Tibial artery (tissue), 4 donors: ENCODE results near the gene UTS2.

ENCODE experiments used
- DNase-seq, 2 donors: peaks; one replicate each; pipeline ENCODE4 v3.0.0-alpha.2; 2019
- H3K27ac ChIP-seq, 2 donors: fragments of 200-600 bp; sonication (generic) in 1 of 2; 1 replicate in 1 of 2; 2 replicates in 1 of 2; pipeline ENCODE4 v1.5.1; 2018 to 2019; ENCODE audit warnings: mild to moderate bottlenecking in 1 of 2
- H3K27me3 ChIP-seq, 2 donors: fragments of 200-600 bp; sonication (generic) in 1 of 2; one replicate each; pipeline versions ENCODE4 v1.5.1 to v1.6.0; 2016 to 2019
- H3K36me3 ChIP-seq, 3 donors: fragments of 200-600 bp; sonication (generic) in 2 of 3; one replicate each; pipeline ENCODE4 v1.5.1; 2016 to 2019; ENCODE audit warnings: mild to moderate bottlenecking in 2 of 3
- H3K4me1 ChIP-seq, 4 donors: fragments of 200-600 bp; sonication (generic) in 2 of 4; 1 replicate in 3 of 4; 2 replicates in 1 of 4; pipeline ENCODE4 v1.5.1; 2016 to 2019
- H3K4me3 ChIP-seq, 2 donors: fragments of 200-600 bp; sonication (generic) in 1 of 2; 1 replicate in 1 of 2; 2 replicates in 1 of 2; pipeline ENCODE4 v1.5.1; 2018 to 2019; ENCODE audit warnings: mild to moderate bottlenecking in 2 of 2
- H3K9me3 ChIP-seq, 3 donors: fragments of 200-600 bp; sonication (generic) in 1 of 3; one replicate each; pipeline ENCODE4 v1.5.1; 2016 to 2019
- CTCF ChIP-seq, 2 experiments: fragments of 200-600 bp in 1 of 2; fragments of 450-650 bp in 1 of 2; IDR thresholded peaks; one replicate each; pipeline ENCODE4 v1.5.1; 2017 to 2019; ENCODE audit warnings: antibody characterized with exemption in 2 of 2, mild to moderate bottlenecking in 1 of 2, moderate library complexity in 1 of 2
- intact Hi-C: fragments of 100-400 bp; cut with DNase I; formaldehyde crosslinking; loops from one replicate; pipeline ENCODE4 v1.15.0; 2023; ENCODE audit warnings: low total_unique reads

UTS2 gene

GRCh38 chr1:7891804-7892203 lies 38.9 kb upstream of the UTS2 start:
- TF ChIP-seq CTCF (IDR thresholded peaks at IDR 0.05), result no peak
- no peaks in the 10 kb centered on the region for H3K9me3 ChIP-seq
- DNase-seq, result no peak
- H3K27ac ChIP-seq, result no peak overlapping the region
- H3K36me3 ChIP-seq, result no peaks in the 10 kb centered on the region
- peaks cover 0 to 21% of the 10 kb centered on the region in 2 donors for H3K27me3 ChIP-seq
- H3K4me3 ChIP-seq, result no peak overlapping the region
- H3K4me1 ChIP-seq, result peaks cover 0 to 18% (median 13%) of the 10 kb centered on the region in 4 donors
- intact Hi-C loops, result no loop called here

GRCh38 chr1:7890853-7891252 lies 38.0 kb upstream of the UTS2 start:
- Histone ChIP-seq H3K27me3 (peaks cover 0 to 25% of the 10 kb centered on the region in 2 donors), H3K36me3 (no peaks in the 10 kb centered on the region), H3K9me3 (no peaks in the 10 kb centered on the region), H3K4me3 (no peak overlapping the region), H3K4me1 (peaks cover 0 to 18% (median 13%) of the 10 kb centered on the region in 4 donors), H3K27ac (no peak overlapping the region)
- DNase-seq, result no peak
- intact Hi-C loops, result no loop called here
- TF ChIP-seq CTCF (IDR thresholded peaks at IDR 0.05), result no peak

- Histone ChIP-seq H3K27me3 (peaks cover 0 to 29% of the 10 kb centered on the region in 2 donors), H3K27ac (no peak overlapping the region), H3K36me3 (no peaks in the 10 kb centered on the region), H3K4me3 (no peak overlapping the region), H3K4me1 (peaks cover 0 to 4% (median 2%) of the 10 kb centered on the region in 4 donors), H3K9me3 (no peaks in the 10 kb centered on the region)
- intact Hi-C loops, result no loop called here
- no peak for DNase-seq
- TF ChIP-seq CTCF (IDR thresholded peaks at IDR 0.05), result no peak
Measured at GRCh38 chr1:7888248-7889081, 35.6 kb upstream of the UTS2 start.

GRCh38 chr1:7886405-7886745 lies 33.5 kb upstream of the UTS2 start:
- Histone ChIP-seq H3K4me3 (no peak overlapping the region), H3K36me3 (no peaks in the 10 kb centered on the region), H3K4me1 (no peaks in the 10 kb centered on the region), H3K9me3 (no peaks in the 10 kb centered on the region), H3K27ac (no peak overlapping the region), H3K27me3 (peaks cover 0 to 29% of the 10 kb centered on the region in 2 donors)
- TF ChIP-seq CTCF (IDR thresholded peaks at IDR 0.05), result no peak
- no peak for DNase-seq
- intact Hi-C loops, result no loop called here

GRCh38 chr1:7885513-7886404 lies 32.9 kb upstream of the UTS2 start:
- intact Hi-C loops, result no loop called here
- H3K4me3 ChIP-seq, result no peak overlapping the region
- no peaks in the 10 kb centered on the region for H3K4me1 ChIP-seq
- H3K36me3 ChIP-seq, result no peaks in the 10 kb centered on the region
- no peak for TF ChIP-seq CTCF (IDR thresholded peaks at IDR 0.05)
- H3K9me3 ChIP-seq, result no peaks in the 10 kb centered on the region
- H3K27ac ChIP-seq, result no peak overlapping the region
- no peak for DNase-seq
- peaks cover 0 to 29% of the 10 kb centered on the region in 2 donors for H3K27me3 ChIP-seq
